ENCODE data around the gene NSG2.

The NSG2 gene

DNA sequence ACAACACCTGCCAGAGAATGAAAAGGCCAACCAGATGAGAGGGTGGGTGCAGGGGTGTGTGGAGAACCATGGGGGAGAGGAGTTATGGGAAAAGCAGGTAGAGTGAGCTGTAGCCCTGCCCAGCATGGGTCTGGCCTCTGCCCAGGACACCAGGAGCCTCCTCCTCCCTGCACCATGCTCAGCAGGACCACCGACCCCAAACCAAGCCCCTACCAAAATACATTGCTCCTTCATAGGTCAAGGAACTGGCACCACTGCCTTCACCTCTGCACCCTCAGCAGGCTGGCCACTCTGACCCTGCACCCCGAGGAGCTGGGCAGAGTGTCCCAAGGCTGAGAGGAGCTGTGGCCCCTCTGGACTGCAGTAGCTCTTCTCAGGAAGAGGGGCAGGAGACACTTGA, 102.0 kb downstream of the NSG2 start:
- no peak for DNase-seq (ENCODE audit: low read depth in 1 of 2, low spot score in 1 of 2)

DNA sequence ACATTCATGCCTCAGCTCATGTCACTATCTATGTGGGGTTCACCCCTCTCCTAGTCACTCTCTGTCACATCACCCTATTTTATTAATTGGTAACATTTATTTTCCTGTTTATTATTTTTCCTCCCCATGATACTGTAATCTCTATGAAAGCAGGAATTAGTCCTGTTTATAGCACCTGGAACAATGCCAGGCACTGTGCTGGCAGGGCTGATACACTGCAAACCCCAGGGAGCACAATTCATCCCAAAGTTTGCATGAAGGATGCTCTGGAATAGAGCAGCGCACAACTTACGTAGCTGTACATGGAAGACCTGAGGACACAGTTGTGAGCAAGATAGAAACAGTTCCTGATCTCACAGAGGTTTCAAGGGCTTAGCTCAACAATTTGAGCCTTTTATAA, 103.2 kb downstream of the NSG2 start:
- DNase-seq (ENCODE audit: low read depth in 1 of 2, low spot score in 1 of 2), result no peak

DNA sequence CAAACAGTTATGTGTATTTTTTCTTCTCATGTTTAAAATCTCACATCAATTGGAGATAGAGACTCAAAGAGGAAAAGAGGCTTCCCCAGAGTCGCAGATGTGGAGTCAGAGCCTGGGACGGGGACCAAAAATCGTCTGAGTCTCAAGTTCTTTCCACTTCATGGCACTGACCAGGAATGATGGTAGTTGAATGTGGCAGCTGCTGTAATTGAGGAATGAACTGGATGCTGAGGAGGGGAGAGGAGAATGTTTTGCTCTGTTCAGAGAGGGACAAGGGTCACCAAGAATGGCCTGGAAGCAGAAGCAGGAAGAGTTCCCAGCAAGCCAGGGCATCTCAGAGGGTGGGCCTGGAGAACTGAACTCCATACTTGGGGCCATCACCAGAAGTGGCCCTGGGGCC, 103.9 kb downstream of the NSG2 start:
- no peak for DNase-seq (ENCODE audit: low read depth in 1 of 2, low spot score in 1 of 2)

DNA sequence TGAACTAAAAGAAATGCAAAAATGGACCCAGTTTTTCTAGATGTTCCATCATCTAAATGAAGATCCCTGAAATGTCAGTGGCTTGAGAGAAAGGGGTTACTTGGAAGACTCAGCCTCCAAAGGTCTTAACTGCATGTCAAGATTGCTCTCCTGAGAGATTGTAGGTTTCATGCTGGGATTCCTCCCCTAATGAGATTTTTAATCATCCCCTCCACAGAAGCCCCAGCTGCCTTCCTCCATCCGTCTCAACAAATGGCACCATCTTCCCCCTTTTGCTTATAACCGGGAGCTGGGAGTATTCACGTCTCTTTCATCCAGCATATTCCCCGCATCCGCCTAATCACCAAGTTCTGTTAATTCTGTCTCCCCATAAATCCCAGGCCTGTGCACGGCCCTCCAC, 104.5 kb downstream of the NSG2 start:
- no peak for DNase-seq (ENCODE audit: low read depth in 1 of 2, low spot score in 1 of 2)

DNA sequence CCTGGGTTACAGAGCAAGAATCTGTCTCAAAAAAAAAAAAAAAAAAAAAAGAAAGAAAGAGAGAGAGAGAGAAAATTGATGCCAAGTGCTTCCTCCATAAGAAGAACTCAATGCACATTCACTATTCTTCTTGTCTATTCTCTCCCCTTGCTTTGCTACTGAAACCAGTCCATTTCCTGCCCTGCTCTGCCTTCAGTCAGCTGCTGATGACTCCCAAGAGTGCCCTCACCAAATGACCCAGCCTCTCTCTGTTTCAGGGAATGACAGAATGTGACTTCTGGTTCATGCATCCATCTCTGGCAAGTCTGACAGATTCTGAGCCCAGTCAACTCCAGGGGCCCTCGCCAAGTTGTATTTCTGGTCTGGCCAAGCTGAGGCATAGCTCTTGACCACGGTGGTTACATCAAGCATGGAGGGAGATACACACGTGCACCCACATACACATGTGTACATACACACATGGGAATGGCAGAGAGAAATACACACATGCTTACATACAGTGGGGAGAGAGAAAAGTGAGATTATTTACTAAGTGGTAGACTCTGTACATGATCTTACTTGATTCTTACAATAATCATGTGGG, 106.2 kb downstream of the NSG2 start:
- no peak for DNase-seq (ENCODE audit: low read depth in 1 of 2, low spot score in 1 of 2)

DNA sequence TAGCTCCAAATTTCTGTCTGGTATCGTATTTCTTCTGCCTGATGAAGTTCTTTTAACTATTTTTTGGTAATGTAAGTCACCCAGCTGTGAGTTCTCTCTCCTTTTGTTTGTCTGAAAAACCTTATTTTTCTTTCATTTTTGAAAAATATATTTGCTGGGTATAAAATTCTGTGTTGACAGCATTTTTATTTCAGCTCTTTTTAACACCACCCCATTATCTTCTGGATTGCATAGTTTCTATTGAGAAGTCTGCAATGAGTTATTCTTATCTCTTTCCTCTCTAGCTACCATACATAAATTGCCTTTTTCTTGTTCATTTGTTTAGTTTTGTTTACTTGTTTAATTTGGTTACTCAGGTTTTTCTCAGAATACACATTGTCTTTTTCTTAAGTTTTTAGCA, 109.1 kb downstream of the NSG2 start:
- no peak for DNase-seq (ENCODE audit: low read depth in 1 of 2, low spot score in 1 of 2)

DNA sequence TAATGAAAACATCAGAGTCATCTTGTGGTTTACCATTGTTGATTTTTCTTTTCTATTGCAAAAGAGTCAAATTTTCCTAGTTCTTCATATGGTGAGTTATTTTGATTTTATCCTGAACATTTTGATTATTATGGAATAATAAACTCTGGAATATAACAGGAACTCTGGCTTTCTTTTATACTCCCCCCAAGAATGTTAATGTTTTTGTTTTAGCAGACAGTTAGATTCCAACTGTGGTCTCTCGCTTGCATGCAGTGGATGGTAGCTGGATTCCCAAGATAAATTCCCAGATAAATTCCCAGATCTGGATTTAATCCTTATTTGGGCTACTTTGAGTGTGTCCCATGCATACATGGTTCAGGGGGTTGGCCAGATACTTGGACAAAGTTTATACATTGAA, 109.8 kb downstream of the NSG2 start:
- no peak for DNase-seq (ENCODE audit: low read depth in 1 of 2, low spot score in 1 of 2)

DNA sequence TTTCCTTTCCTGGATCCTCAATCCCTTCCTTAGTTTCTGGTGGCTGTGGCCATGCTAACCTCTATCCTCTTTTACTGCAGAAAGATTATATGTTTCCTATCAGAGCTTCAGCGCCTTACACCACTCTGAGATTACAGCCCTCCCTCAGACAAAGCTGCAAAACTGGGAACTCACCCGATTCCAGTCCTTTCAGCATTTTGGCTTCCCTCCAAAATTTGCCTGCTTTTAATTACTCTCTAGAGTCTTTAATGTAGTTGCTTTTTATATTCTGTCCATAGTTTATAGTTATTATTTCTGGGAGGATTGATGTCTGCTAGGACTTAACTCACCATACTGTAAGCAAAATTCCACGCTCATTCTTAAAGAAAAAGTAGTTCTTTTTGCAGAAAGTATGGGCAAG, 110.2 kb downstream of the NSG2 start:
- no peak for DNase-seq (ENCODE audit: low read depth in 1 of 2, low spot score in 1 of 2)

DNA sequence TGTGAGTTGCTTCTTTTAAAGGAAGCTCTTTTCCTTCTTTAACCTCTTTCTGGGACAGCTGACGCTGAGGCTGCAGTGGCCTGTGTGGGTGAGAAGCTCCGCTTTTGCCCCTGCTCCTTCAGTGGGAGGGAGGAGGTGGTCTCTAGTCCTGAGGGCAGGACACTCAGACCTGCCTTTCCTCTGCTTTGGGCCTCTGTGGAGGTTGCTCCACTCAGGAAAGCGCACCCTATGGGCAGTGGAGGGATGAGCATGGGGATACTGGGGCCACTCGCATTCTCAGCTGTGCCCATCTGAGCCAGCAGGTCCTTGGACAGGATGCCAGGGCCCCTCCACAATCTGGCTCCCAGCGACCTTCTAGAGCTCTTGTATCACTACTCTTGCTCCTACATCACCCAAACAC, 111.5 kb downstream of the NSG2 start:
- no peak for DNase-seq (ENCODE audit: low read depth in 1 of 2, low spot score in 1 of 2)

Measured in activated T-helper 1 cell treated with anti-CD3 and anti-CD28 coated beads, Interleukin-2, amount 50 U/mL, for 16 hours (primary cell).